PFSK-1 (cell line): Measurements from ENCODE around the gene SHCBP1L.

ENCODE experiments used
- POLR2AphosphoS5 ChIP-seq: IDR thresholded peaks from 2 replicates; pipeline ENCODE4 v1.6.1; 2012; ENCODE audit warnings: low read depth, mild to moderate bottlenecking, control low read depth, low read length, moderate library complexity
- REST ChIP-seq, 2 experiments: IDR thresholded peaks; 2 replicates each; pipeline versions ENCODE4 v1.6.1 to v1.8.0; 2011 to 2012; ENCODE audit warnings: low read depth in 2 of 2, low read length in 2 of 2, control low read depth in 1 of 2, inconsistent platforms in 1 of 2, mild to moderate bottlenecking in 1 of 2, moderate library complexity in 1 of 2; ENCODE audit not compliant: insufficient read depth in 1 of 2
- TAF1 ChIP-seq: IDR thresholded peaks from 2 replicates; pipeline ENCODE4 v1.6.1; 2012; ENCODE audit warnings: low read length, control low read depth, borderline replicate concordance; ENCODE audit not compliant: insufficient read depth

DNA sequence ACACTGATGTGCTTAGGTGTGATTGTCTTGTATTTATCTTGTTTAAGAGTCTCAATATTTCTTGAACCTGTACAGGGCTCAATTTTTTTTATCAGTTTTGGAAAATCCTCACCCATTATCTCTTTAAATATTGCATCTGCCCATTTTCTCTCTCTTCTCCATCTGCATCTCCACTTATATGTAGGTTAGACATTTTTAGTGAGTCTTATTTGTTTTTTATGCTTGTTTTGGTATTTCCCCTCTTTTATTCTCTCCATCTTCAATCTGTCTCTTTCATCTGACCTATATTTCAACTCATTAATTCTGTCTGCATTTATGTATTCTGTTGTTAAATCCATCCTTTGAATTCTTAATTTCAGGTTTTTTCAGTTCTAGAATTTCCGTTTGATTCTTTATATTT is 32.9 kb upstream of the SHCBP1L start:
- no peak for TF ChIP-seq TAF1
- TF ChIP-seq POLR2AphosphoS5, result no peak
- no peak for TF ChIP-seq REST (IDR thresholded peaks at IDR 0.05; ENCODE audit: insufficient read depth in 1 of 2, low read depth in 2 of 2, low read length in 2 of 2)
